NT2/D1 (cell line): ENCODE measurements around the gene LIPC.

ENCODE experiments used
- SUZ12 ChIP-seq: IDR thresholded peaks from 2 replicates; pipeline ENCODE4 v1.6.1; 2011; ENCODE audit not compliant: insufficient read length, insufficient read depth; ENCODE audit errors: extremely low read depth
- YY1 ChIP-seq: IDR thresholded peaks from 2 replicates; pipeline ENCODE4 v1.6.1; 2011; ENCODE audit not compliant: insufficient read length, insufficient read depth

DNA sequence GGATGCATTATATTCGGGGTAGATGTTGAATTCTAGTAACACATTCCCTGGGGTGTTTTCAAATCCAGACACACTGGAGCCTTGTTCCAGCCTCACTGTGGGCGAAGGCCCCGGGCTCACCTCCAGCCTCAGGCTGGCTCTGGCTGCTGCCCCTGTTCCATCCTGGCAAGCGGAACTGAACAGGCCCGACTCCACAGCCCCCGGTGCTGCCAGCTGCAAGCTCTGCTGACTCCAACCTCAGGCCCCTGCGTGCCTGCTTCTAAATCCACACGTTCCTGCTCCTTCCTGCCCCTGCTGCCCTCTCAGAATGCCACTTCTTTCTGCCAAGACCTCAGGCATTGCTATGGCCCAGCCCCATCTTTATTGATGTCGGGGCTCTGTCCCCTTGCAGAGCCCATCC lies 90.6 kb downstream of the LIPC start:
- TF ChIP-seq SUZ12 (no peak), YY1 (no peak)
